CD4-positive, alpha-beta T cell (primary cell): ENCODE measurements around the gene C10orf95. TPM values are rescaled to one million over a fixed set of nuclear protein-coding genes. Genes with fewer than 3 reads are reported as not detected.
A peak's percentile ranks its signal among the peaks of the same experiment; 100 is the strongest.

ENCODE experiments used
- ATAC-seq: fragments of 200-7000 bp; cut with Tn5 transposase; one replicate; pipeline ENCODE4 v1.10.0; 2022; ENCODE audit warnings: mild to moderate bottlenecking; ENCODE audit not compliant: poor library complexity
- CTCF ChIA-PET: fragments of 350-600 bp; sonication (Branson Sonifier 250); formaldehyde crosslinking; loops from one replicate; lab custom pipeline; 2021; ENCODE audit warnings: antibody characterized with exemption, inconsistent platforms; lab: Charles Lee
- POLR2A ChIA-PET: fragments of 350-600 bp; sonication (Branson Sonifier 250); formaldehyde crosslinking; loops from one replicate; lab custom pipeline; 2021; ENCODE audit warnings: antibody characterized with exemption, inconsistent platforms; lab: Charles Lee
- DNase-seq, 14 experiments: peaks; one replicate each; pipeline ENCODE4 v3.0.0-alpha.2; 2013 to 2020; ENCODE audit warnings: mixed read lengths in 2 of 14
- H3K27ac ChIP-seq, 2 donors: one replicate each; pipeline versions ENCODE4 v1.5.1 to v1.7.0; 2013; ENCODE audit warnings: low read length in 2 of 2, low read depth in 1 of 2, mild to moderate bottlenecking in 1 of 2
- H3K27me3 ChIP-seq, 2 experiments: 1 replicate in 1 of 2; 2 replicates in 1 of 2; pipeline versions ENCODE4 v1.6.1 to v1.7.0; 2013; ENCODE audit warnings: low read length in 2 of 2, control low read depth in 1 of 2, mild to moderate bottlenecking in 1 of 2, moderate library complexity in 1 of 2; ENCODE audit not compliant: insufficient read depth in 2 of 2, control insufficient read depth in 1 of 2
- H3K36me3 ChIP-seq: one replicate; pipeline ENCODE4 v1.6.1; 2013; ENCODE audit warnings: low read length, control low read depth; ENCODE audit not compliant: insufficient read depth
- H3K4me1 ChIP-seq: one replicate; pipeline ENCODE4 v1.6.1; 2013; ENCODE audit warnings: low read length, control low read depth; ENCODE audit not compliant: insufficient read depth
- H3K4me3 ChIP-seq: one replicate; pipeline ENCODE4 v1.5.1; 2013; ENCODE audit warnings: mild to moderate bottlenecking, low read length, moderate library complexity
- H3K9me3 ChIP-seq, 2 experiments: 1 replicate in 1 of 2; 2 replicates in 1 of 2; pipeline versions ENCODE4 v1.6.1 to v1.7.0; 2013; ENCODE audit warnings: low read length in 2 of 2, mild to moderate bottlenecking in 2 of 2, control low read depth in 1 of 2, moderate library complexity in 1 of 2; ENCODE audit not compliant: control insufficient read depth in 1 of 2, insufficient read depth in 1 of 2
- H3K27ac Mint-ChIP-seq: one replicate; pipeline ENCODE4 v1.8.0; 2020; ENCODE audit warnings: mixed read lengths
- H3K27me3 Mint-ChIP-seq: one replicate; pipeline ENCODE4 v1.8.0; 2021; ENCODE audit warnings: mixed read lengths
- H3K36me3 Mint-ChIP-seq: one replicate; pipeline ENCODE4 v1.8.0; 2021; ENCODE audit warnings: low read depth, mixed read lengths
- H3K4me1 Mint-ChIP-seq: one replicate; pipeline ENCODE4 v1.8.0; 2021; ENCODE audit warnings: low read depth, mixed read lengths
- H3K4me3 Mint-ChIP-seq: one replicate; pipeline ENCODE4 v1.8.0; 2020; ENCODE audit warnings: mild to moderate bottlenecking, mixed read lengths
- H3K9me3 Mint-ChIP-seq: one replicate; pipeline ENCODE4 v1.8.0; 2020; ENCODE audit warnings: mixed read lengths
- intact Hi-C, 2 experiments: fragments of 100-400 bp; cut with DNase I in 1 of 2; cut with micrococcal nuclease in 1 of 2; formaldehyde crosslinking; loops; one replicate each; pipeline versions ENCODE4 v1.15.1 to v1.9.0; 2023 to 2025; cut with DNase I, micrococcal nuclease
- total RNA-seq, 174 experiments: library from RNA in 2 of 174; stranded (reverse) in 2 of 174; gene quantifications; one replicate each; pipeline ENCODE4 v1.2.3 and lab custom pipeline; 2021 to 2026
- TF ChIP-seq, protein P1 (sequence below): fragments of 200-600 bp; IDR thresholded peaks from one replicate; pipeline ENCODE4 v1.8.0; 2022; ENCODE audit warnings: antibody characterized with exemption, mild to moderate bottlenecking

C10orf95 gene
- total RNA-seq, 2 experiments from 2014 or later = 0.16 to 0.28 TPM

DNA sequence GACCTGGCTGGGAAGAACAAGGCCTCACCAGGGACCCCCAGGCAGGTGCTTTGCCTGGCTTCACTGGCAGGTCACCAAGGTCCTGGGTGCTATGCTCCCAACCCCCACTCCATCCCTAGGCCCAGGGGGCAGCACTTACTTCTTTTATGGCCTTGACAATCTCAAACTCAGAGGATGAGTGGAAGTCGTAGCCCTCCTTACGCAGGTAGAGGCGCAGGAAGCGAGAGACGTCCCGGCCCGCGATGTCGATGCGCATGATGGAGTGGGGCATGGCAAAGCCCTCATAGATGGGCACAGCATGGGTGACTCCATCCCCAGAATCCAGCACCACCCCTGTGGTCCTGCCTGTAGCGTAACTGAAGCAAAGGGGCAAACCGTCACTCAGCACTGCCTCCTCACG is 32.7 kb upstream of the C10orf95 start:
- Mint-ChIP-seq H3K27ac (no peak overlapping the region), H3K4me1 (peaks cover 5% of the 10 kb centered on the region), H3K27me3 (no peaks in the 10 kb centered on the region), H3K9me3 (no peaks in the 10 kb centered on the region), H3K36me3 (peaks cover 97% of the 10 kb centered on the region), H3K4me3 (no peak overlapping the region)
- Histone ChIP-seq H3K4me1 (peaks cover 3% of the 10 kb centered on the region), H3K36me3 (peaks cover 97% of the 10 kb centered on the region), H3K27ac (no peak overlapping the region), H3K27me3 (no peaks in the 10 kb centered on the region), H3K4me3 (no peak overlapping the region), H3K9me3 (no peaks in the 10 kb centered on the region)
- DNase-seq = no peak
- intact Hi-C loops = no loop called here
- POLR2A ChIA-PET = no interaction called here
- TF ChIP-seq, protein P1, sequence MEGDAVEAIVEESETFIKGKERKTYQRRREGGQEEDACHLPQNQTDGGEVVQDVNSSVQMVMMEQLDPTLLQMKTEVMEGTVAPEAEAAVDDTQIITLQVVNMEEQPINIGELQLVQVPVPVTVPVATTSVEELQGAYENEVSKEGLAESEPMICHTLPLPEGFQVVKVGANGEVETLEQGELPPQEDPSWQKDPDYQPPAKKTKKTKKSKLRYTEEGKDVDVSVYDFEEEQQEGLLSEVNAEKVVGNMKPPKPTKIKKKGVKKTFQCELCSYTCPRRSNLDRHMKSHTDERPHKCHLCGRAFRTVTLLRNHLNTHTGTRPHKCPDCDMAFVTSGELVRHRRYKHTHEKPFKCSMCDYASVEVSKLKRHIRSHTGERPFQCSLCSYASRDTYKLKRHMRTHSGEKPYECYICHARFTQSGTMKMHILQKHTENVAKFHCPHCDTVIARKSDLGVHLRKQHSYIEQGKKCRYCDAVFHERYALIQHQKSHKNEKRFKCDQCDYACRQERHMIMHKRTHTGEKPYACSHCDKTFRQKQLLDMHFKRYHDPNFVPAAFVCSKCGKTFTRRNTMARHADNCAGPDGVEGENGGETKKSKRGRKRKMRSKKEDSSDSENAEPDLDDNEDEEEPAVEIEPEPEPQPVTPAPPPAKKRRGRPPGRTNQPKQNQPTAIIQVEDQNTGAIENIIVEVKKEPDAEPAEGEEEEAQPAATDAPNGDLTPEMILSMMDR = no peak
- CTCF ChIA-PET = no interaction called here
- no peak for ATAC-seq

DNA sequence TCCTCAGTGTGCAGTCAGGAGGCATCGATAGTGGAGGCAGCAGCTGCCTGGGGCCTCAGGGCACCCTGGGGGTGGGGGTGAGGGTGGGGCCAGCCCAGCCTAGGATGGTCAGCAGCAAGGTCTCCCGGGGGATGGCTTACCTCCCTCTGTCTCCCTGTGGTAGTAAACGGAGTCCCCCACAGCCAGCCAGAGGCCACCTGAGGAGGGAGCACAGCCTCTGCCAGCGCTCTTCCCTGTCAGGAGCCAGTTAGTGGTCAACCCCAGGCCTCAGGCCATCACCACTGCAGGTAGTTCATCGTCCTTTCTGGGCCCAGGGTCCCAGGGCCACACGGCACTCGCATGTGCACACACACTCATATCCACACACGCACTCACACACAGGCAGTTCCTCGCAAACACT is 29.1 kb upstream of the C10orf95 start:
- TF ChIP-seq, protein P1 = no peak
- H3K27ac Mint-ChIP-seq = no peak overlapping the region
- ATAC-seq (no peak), DNase-seq (no peak)
- H3K9me3 Mint-ChIP-seq = no peaks in the 10 kb centered on the region
- H3K4me3 Mint-ChIP-seq = peak overlapping the region; percentile 15
- CTCF ChIA-PET = interaction anchor here (2.3 to 2.5 kb wide), 2 partner anchors 86 to 95 kb away, joined by 10 to 17 read pairs; partner anchors contain the start of gene NFKB2
- Histone ChIP-seq H3K36me3 (peaks cover 64% of the 10 kb centered on the region), H3K4me3 (no peak overlapping the region), H3K4me1 (peaks cover 16% of the 10 kb centered on the region), H3K9me3 (no peaks in the 10 kb centered on the region), H3K27me3 (no peaks in the 10 kb centered on the region), H3K27ac (no peak overlapping the region)
- peaks cover 17% of the 10 kb centered on the region for H3K4me1 Mint-ChIP-seq
- H3K36me3 Mint-ChIP-seq = peaks cover 65% of the 10 kb centered on the region
- intact Hi-C loops = no loop called here
- POLR2A ChIA-PET = no interaction called here
- no peaks in the 10 kb centered on the region for H3K27me3 Mint-ChIP-seq

DNA sequence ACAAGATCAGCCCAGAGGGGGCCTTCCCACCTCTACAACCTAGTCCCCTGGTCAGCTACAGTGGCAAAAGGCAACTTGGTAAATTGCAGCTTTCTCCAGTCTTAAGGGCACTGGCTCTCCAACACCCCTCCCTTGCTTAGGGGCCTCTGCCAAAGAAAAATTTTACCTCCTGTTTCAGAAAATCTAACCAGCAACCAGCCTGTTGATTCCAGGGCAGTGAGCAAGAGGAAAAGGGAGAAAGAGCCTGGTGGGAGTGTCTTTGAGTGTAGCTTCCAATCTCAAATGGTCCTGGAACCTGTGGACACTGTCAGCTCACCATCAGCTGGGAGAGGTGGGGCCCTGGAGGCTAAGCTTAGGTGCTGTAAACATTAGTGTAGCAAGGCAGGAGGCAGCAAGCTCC is 28.3 kb upstream of the C10orf95 start:
- Histone ChIP-seq H3K9me3 (no peaks in the 10 kb centered on the region), H3K27ac (no peak overlapping the region), H3K4me1 (peaks cover 16% of the 10 kb centered on the region), H3K27me3 (no peaks in the 10 kb centered on the region), H3K36me3 (peaks cover 56% of the 10 kb centered on the region), H3K4me3 (no peak overlapping the region)
- intact Hi-C loops = loop anchor here (1.0 to 2.0 kb wide), 3 partner anchors 19 to 250 kb away; no protein-coding TSS in a partner anchor
- Mint-ChIP-seq H3K4me1 (peaks cover 17% of the 10 kb centered on the region), H3K36me3 (peaks cover 58% of the 10 kb centered on the region), H3K27ac (peak overlapping the region; percentile 70), H3K4me3 (no peak overlapping the region), H3K27me3 (no peaks in the 10 kb centered on the region), H3K9me3 (no peaks in the 10 kb centered on the region)
- ChIA-PET CTCF (interaction anchor here (0.6 to 2.5 kb wide), 17 partner anchors 10 to 250 kb away, joined by 3 to 21 read pairs (median 4); partner anchors contain the start of genes CUEDC2, FBXL15, NFKB2 and PSD), POLR2A (interaction anchor here (1.4 to 2.0 kb wide), 2 partner anchors 19 to 85 kb away, joined by 3 to 20 read pairs; partner anchors contain the start of gene NFKB2)
- ATAC-seq (no peak), DNase-seq (no peak)
- TF ChIP-seq, protein P1 = no peak
